Upper lobe of left lung (tissue), 6 donors: Measurements from ENCODE around the gene FBXO39. TPM values are rescaled to one million over a fixed set of nuclear protein-coding genes. Genes with fewer than 3 reads are reported as not detected.

Source experiments
- ATAC-seq, 2 donors: fragments of 200-7000 bp; cut with Tn5 transposase; one replicate each; pipeline ENCODE4 v1.9.1; 2022; ENCODE audit warnings: mild to moderate bottlenecking in 2 of 2, moderate library complexity in 2 of 2; ENCODE audit not compliant: low FRiP score in 2 of 2
- DNase-seq, 2 donors: peaks; one replicate each; pipeline ENCODE4 v3.0.0-alpha.2; 2019 to 2020
- H3K27ac ChIP-seq, 4 donors: fragments of 200-600 bp; sonication (generic); one replicate each; pipeline ENCODE4 v1.5.1; 2016 to 2019
- H3K27me3 ChIP-seq, 4 donors: fragments of 200-600 bp; sonication (generic); one replicate each; pipeline ENCODE4 v1.5.1; 2017 to 2019
- H3K36me3 ChIP-seq, 4 donors: fragments of 200-600 bp; sonication (generic); one replicate each; pipeline ENCODE4 v1.5.1; 2016 to 2019
- H3K4me1 ChIP-seq, 4 donors: fragments of 200-600 bp; sonication (generic); one replicate each; pipeline ENCODE4 v1.5.1; 2018 to 2019
- H3K4me3 ChIP-seq, 4 donors: fragments of 200-600 bp; sonication (generic); one replicate each; pipeline ENCODE4 v1.5.1; 2017 to 2019; ENCODE audit warnings: mild to moderate bottlenecking in 2 of 4, moderate library complexity in 1 of 4
- H3K9me3 ChIP-seq, 4 donors: fragments of 200-600 bp; sonication (generic); one replicate each; pipeline ENCODE4 v1.5.1; 2018 to 2019
- EP300 ChIP-seq, 4 donors: sonication (generic); formaldehyde crosslinking; IDR thresholded peaks; one replicate each; pipeline ENCODE4 v1.5.1; 2017; ENCODE audit warnings: antibody characterized with exemption in 4 of 4, control low read depth in 2 of 4
- POLR2A ChIP-seq, 4 donors: fragments of 450-650 bp; IDR thresholded peaks; one replicate each; pipeline ENCODE4 v1.5.1; 2016 to 2017; ENCODE audit warnings: antibody characterized with exemption in 4 of 4, mild to moderate bottlenecking in 2 of 4
- POLR2AphosphoS5 ChIP-seq, 2 donors: sonication (generic); formaldehyde crosslinking; IDR thresholded peaks; one replicate each; pipeline ENCODE4 v1.5.1; 2017; ENCODE audit warnings: antibody characterized with exemption in 2 of 2
- WGBS, 2 donors: methylation state at CpG; one replicate each; pipeline ENCODE4 v1.1.5; 2017 to 2018; 5-methylcytosine and 5-hydroxymethylcytosine counted together
- total RNA-seq, 6 donors: library from RNA; depleted of rRNA in 4 of 6; stranded (reverse); fragments of >200 nt in 4 of 6; gene quantifications; one replicate each; pipeline versions ENCODE4 v1.1.0 to v1.2.1, GENCODE V29; 2016 to 2021
- TF ChIP-seq, protein P1 (sequence below), 6 experiments: fragments of 450-650 bp in 4 of 6; fragments of 200-600 bp in 2 of 6; sonication (generic) in 2 of 6; IDR thresholded peaks; one replicate each; pipeline ENCODE4 v1.5.1; 2016 to 2019; ENCODE audit warnings: antibody characterized with exemption in 6 of 6
- donor health status: DM: no; HTN: no; CAD: no; lungs with moderate emphysema.
- donor health status: DM: no; HTN: yes; CAD: no; lungs with severe emphysema.

FBXO39 gene
- total RNA-seq, 6 donors from 2014 or later = 0.33 to 3.1 TPM; not detected in 4

DNA sequence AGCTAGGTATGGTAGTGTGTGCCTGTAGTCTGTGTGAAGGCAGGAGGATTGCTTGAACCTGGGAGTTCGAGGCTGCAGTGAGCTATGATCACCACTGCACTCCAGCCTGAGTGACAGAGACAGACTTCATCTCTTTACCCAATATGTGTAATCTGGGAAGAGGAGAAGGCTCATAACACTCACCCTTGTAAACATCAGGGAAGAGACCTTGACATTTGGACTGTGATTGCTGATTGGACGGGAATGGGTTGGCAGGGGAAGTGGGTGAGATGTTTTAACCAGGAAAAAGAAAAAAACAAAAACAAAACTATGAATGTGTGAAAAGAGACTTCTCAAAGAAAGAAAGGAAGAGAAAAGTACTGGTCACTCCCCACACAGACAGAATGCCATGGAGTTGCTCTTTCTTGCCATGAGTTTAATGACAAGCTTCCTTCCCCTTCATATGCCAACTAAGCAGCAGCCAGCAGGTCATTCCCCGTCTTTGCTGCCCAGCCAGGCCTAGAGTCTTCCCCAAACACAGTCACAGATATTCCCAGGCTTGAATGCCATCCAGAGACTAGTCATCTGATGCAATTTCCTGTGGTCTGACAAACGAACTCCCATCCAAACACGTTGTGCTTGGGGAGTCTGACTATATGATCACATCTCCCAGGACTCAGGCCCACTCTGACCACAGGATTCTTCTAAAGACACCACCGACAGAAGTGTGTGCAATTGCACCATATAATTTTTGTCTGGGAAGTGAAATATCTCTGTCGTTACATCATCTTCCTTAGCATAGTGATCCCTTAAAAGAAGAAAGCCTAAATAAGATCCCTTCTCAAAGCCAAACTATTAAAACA lies 23.7 kb upstream of the FBXO39 start:
- H3K4me3 ChIP-seq = peak overlapping the region in 1 of 4 donors; percentile 2
- WGBS, 2 donors = 31 to 32% methylated on average over 7 of the region's 7 CpGs
- no peaks in the 10 kb centered on the region for H3K9me3 ChIP-seq
- DNase-seq = peak in 1 of 2 donors; percentile 51
- H3K27me3 ChIP-seq = no peaks in the 10 kb centered on the region
- peak; percentile 70 to 92 for ATAC-seq
- peak in 1 of 4 donors; percentile 16 for TF ChIP-seq POLR2A (IDR thresholded peaks at IDR 0.05)
- TF ChIP-seq, protein P1, sequence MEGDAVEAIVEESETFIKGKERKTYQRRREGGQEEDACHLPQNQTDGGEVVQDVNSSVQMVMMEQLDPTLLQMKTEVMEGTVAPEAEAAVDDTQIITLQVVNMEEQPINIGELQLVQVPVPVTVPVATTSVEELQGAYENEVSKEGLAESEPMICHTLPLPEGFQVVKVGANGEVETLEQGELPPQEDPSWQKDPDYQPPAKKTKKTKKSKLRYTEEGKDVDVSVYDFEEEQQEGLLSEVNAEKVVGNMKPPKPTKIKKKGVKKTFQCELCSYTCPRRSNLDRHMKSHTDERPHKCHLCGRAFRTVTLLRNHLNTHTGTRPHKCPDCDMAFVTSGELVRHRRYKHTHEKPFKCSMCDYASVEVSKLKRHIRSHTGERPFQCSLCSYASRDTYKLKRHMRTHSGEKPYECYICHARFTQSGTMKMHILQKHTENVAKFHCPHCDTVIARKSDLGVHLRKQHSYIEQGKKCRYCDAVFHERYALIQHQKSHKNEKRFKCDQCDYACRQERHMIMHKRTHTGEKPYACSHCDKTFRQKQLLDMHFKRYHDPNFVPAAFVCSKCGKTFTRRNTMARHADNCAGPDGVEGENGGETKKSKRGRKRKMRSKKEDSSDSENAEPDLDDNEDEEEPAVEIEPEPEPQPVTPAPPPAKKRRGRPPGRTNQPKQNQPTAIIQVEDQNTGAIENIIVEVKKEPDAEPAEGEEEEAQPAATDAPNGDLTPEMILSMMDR (IDR thresholded peaks at IDR 0.05) = no peak
- peak; percentile 24 to 70 for TF ChIP-seq POLR2AphosphoS5 (IDR thresholded peaks at IDR 0.05)
- TF ChIP-seq EP300 (IDR thresholded peaks at IDR 0.05) = no peak
- H3K4me1 ChIP-seq = peaks cover 36 to 43% (median 37%) of the 10 kb centered on the region in 4 donors
- peak overlapping the region; percentile 77 to 91 (median 82) for H3K27ac ChIP-seq
- no peaks in the 10 kb centered on the region for H3K36me3 ChIP-seq

DNA sequence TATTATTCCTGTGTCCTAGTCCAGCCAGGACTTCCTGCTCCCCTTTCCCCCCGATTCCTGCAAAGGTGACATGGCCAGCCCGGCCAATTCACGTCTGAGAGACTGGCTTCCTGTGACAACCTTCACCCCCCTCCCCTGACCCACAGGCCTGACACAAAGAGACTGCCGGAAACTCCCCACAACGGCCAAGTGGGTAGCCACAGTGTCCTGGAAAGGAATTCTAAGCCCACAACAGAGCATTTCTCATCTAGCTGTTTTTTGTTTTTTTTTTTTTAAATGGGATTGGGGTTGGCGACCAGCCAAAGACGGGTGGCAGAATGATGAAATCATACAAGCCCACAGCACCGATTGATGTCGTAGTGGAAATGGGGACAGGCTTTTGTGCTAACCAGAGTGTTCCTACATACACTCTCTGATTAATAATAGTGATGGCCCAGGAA lies 23.0 kb upstream of the FBXO39 start:
- WGBS, 2 donors = 15 to 17% methylated on average over 8 to 9 of the region's 9 CpGs
- peak overlapping the region in 1 of 4 donors; percentile 2 for H3K4me3 ChIP-seq
- TF ChIP-seq EP300 (IDR thresholded peaks at IDR 0.05) (no peak), POLR2AphosphoS5 (IDR thresholded peaks at IDR 0.05) (peak in 1 of 2 donors; percentile 11)
- DNase-seq (peak in 1 of 2 donors; percentile 43), ATAC-seq (peak; percentile 60 to 65)
- H3K27me3 ChIP-seq = no peaks in the 10 kb centered on the region
- H3K36me3 ChIP-seq = peaks cover 0 to under 1% (median 0%) of the 10 kb centered on the region in 4 donors
- H3K9me3 ChIP-seq = no peaks in the 10 kb centered on the region
- H3K4me1 ChIP-seq = peaks cover 42 to 48% (median 44%) of the 10 kb centered on the region in 4 donors
- H3K27ac ChIP-seq = peak overlapping the region; percentile 77 to 91 (median 82)

DNA sequence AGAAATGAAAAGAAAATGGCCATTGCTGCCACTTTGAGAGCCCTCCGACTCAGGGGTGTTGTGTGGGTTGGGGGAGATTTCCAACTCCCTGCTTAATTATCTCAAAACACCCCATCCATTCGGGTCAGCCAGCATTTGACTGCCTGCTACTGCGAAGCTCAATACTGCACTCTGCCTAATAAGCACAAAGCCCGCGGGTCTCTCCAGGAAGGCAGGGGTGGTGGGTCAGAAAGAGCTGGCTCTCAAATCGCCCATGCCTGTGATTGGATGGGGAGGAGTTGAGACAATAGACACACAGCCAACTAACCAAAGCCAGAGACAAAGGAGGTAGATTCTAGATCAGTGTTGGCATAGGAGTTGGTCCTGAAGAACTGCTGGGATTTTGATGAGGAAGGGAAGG lies 22.5 kb upstream of the FBXO39 start:
- Histone ChIP-seq H3K9me3 (no peaks in the 10 kb centered on the region), H3K4me1 (peaks cover 46 to 52% (median 48%) of the 10 kb centered on the region in 4 donors), H3K36me3 (peaks cover 0 to 5% (median under 1%) of the 10 kb centered on the region in 4 donors), H3K27ac (peak overlapping the region; percentile 77 to 91 (median 82)), H3K27me3 (no peaks in the 10 kb centered on the region), H3K4me3 (no peak overlapping the region)
- ATAC-seq = no peak
- DNase-seq = no peak
- WGBS, 2 donors = 61 to 68% methylated on average over 6 of the region's 6 CpGs
- no peak for TF ChIP-seq POLR2AphosphoS5 (IDR thresholded peaks at IDR 0.05)
- TF ChIP-seq, protein P1 (IDR thresholded peaks at IDR 0.05) = no peak
- TF ChIP-seq EP300 (IDR thresholded peaks at IDR 0.05) = no peak
- TF ChIP-seq POLR2A (IDR thresholded peaks at IDR 0.05) = no peak

DNA sequence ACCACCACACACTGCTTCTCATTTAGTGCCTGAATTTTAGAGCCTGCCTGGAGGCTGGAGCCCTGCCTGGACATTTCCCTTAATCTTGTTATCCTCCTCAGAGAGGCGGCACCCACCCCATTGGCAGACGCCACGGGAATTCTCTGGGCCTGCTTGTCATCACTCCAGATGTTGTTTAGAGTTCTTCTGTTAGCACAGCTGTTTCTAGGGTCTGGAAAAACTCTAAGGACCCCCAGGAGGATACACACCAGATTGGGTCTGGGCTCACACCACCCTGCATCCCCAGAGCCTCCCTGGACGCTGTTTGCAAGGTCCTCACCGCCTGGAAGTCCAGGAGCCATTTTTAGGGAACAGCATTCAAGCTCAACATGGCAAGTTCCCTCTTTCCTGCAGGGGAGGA lies 20.7 kb upstream of the FBXO39 start:
- peak overlapping the region; percentile 84 to 91 (median 90) for H3K27ac ChIP-seq
- no peaks in the 10 kb centered on the region for H3K27me3 ChIP-seq
- DNase-seq (no peak), ATAC-seq (peak in 1 of 2 donors; percentile 11)
- WGBS, 2 donors = 60 to 76% methylated on average over 3 to 5 of the region's 5 CpGs
- H3K36me3 ChIP-seq = peaks cover 0 to 23% (median 13%) of the 10 kb centered on the region in 4 donors
- peaks cover 46 to 52% (median 48%) of the 10 kb centered on the region in 4 donors for H3K4me1 ChIP-seq
- H3K4me3 ChIP-seq = peak overlapping the region; percentile 54 to 69 (median 63)
- no peaks in the 10 kb centered on the region for H3K9me3 ChIP-seq
- TF ChIP-seq EP300 (IDR thresholded peaks at IDR 0.05) (no peak), POLR2A (IDR thresholded peaks at IDR 0.05) (no peak), POLR2AphosphoS5 (IDR thresholded peaks at IDR 0.05) (no peak)
- TF ChIP-seq, protein P1 (IDR thresholded peaks at IDR 0.05) = no peak

DNA sequence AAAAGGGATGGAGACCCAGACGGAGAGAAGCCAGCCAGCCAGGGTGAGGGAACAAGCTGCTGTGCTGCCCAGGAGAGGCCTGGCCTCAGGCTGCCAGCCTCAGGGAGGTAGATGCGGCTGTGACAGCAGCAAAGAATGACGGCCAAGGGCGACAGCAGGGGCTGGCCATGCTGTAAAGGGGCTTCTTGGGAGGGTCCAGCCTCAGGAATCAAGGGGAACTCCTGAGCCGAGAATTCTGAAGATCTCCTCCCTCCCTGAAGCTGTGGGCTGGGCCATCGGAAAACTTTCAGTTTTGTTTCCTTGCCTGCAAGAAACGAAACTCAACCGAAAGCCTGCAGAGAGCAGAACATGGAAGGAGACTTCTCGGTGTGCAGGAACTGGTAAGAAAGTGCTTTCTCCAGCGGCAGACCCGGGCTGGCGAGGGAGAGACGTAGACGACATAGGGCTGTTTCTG lies 20.3 kb upstream of the FBXO39 start, which contains the start of gene XAF1:
XAF1 (plus strand) TSS at position 316 of the 454 bp plus-strand sequence; CDS start at position 349, 33 bp downstream.
- DNase-seq = peak; percentile 38 to 46

More for the DNA sequence above, 20.3 kb upstream of the FBXO39 start, which contains the start of gene XAF1:
- Histone ChIP-seq H3K9me3 (no peaks in the 10 kb centered on the region), H3K27me3 (no peaks in the 10 kb centered on the region), H3K4me1 (peaks cover 46 to 52% (median 48%) of the 10 kb centered on the region in 4 donors), H3K36me3 (peaks cover 0 to 27% (median 17%) of the 10 kb centered on the region in 4 donors), H3K27ac (peak within 1 kb of the TSS; percentile 84 to 91 (median 90)), H3K4me3 (peak within 1 kb of the TSS; percentile 54 to 69 (median 63))
- 8 to 10% methylated on average over 14 of the region's 14 CpGs for WGBS, 2 donors
- TF ChIP-seq POLR2AphosphoS5 (IDR thresholded peaks at IDR 0.05) (peak in 1 of 2 donors; percentile 23), POLR2A (IDR thresholded peaks at IDR 0.05) (peak in 2 of 4 donors; percentile 12 to 60)
- TF ChIP-seq, protein P1 (IDR thresholded peaks at IDR 0.05) = no peak
- peak; percentile 3 to 70 for ATAC-seq
